ENCODE results near the gene RSAD2. TPM values are rescaled to one million over a fixed set of nuclear protein-coding genes. Genes with fewer than 3 reads are reported as not detected.

RSAD2 gene
- total RNA-seq, 4 donors from 2014 or later: 3.7 to 7.0 (median 5.8) TPM

GRCh38 chr2:6909431-6910385 lies 32.1 kb downstream of the RSAD2 start:
- WGBS: 78% methylated on average over 8 of the region's 8 CpGs
- no peak overlapping the region for H3K4me3 ChIP-seq
- DNase-seq (ENCODE audit: extremely low spot score): no peak
- no peak overlapping the region for H3K27ac ChIP-seq (replicated peaks in 1 of 4)
- no peaks in the 10 kb centered on the region for H3K36me3 ChIP-seq
- no peaks in the 10 kb centered on the region for H3K9me3 ChIP-seq
- H3K4me1 ChIP-seq: no peaks in the 10 kb centered on the region
- no peaks in the 10 kb centered on the region for H3K27me3 ChIP-seq
- intact Hi-C loops (cut with DNase I): no loop called here
- TF ChIP-seq POLR2AphosphoS5 (IDR thresholded peaks at IDR 0.05): no peak
- no peak for TF ChIP-seq POLR2A (IDR thresholded peaks at IDR 0.05; ENCODE audit: low read depth)
- no peak for TF ChIP-seq EP300 (IDR thresholded peaks at IDR 0.05)
- TF ChIP-seq, protein P1, sequence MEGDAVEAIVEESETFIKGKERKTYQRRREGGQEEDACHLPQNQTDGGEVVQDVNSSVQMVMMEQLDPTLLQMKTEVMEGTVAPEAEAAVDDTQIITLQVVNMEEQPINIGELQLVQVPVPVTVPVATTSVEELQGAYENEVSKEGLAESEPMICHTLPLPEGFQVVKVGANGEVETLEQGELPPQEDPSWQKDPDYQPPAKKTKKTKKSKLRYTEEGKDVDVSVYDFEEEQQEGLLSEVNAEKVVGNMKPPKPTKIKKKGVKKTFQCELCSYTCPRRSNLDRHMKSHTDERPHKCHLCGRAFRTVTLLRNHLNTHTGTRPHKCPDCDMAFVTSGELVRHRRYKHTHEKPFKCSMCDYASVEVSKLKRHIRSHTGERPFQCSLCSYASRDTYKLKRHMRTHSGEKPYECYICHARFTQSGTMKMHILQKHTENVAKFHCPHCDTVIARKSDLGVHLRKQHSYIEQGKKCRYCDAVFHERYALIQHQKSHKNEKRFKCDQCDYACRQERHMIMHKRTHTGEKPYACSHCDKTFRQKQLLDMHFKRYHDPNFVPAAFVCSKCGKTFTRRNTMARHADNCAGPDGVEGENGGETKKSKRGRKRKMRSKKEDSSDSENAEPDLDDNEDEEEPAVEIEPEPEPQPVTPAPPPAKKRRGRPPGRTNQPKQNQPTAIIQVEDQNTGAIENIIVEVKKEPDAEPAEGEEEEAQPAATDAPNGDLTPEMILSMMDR (IDR thresholded peaks at IDR 0.05): no peak

DNA sequence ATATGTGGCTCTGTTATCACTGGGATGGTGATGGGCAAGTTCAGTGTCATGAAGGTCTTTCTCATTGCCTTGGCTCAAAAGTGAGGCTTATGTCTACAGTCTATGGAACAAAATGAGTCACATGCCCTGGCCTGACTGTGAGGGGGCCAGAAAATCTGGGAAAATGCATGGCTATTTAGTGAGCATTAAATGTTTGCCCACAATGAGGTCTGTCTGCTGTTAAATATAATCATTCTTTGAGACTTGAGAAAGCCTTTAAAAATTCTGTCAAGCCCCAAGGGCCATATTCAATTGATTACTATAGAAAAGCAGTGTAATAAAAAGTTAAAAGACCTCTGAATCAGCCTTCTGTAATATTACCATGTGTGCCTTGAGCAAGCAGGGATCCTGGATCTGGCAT lies 34.1 kb downstream of the RSAD2 start:
- H3K36me3 ChIP-seq: no peaks in the 10 kb centered on the region
- intact Hi-C loops (cut with DNase I): no loop called here
- DNase-seq (ENCODE audit: extremely low spot score): no peak
- no peak for TF ChIP-seq EP300 (IDR thresholded peaks at IDR 0.05)
- no peak for TF ChIP-seq POLR2A (IDR thresholded peaks at IDR 0.05; ENCODE audit: low read depth)
- no peak for TF ChIP-seq POLR2AphosphoS5 (IDR thresholded peaks at IDR 0.05)
- TF ChIP-seq, protein P1 (IDR thresholded peaks at IDR 0.05): no peak
- H3K4me1 ChIP-seq: peaks cover under 1 to 1% (median under 1%) of the 10 kb centered on the region in 4 donors
- H3K9me3 ChIP-seq: no peaks in the 10 kb centered on the region
- H3K4me3 ChIP-seq: no peak overlapping the region
- no peak overlapping the region for H3K27ac ChIP-seq (replicated peaks in 1 of 4)
- no peaks in the 10 kb centered on the region for H3K27me3 ChIP-seq

DNA sequence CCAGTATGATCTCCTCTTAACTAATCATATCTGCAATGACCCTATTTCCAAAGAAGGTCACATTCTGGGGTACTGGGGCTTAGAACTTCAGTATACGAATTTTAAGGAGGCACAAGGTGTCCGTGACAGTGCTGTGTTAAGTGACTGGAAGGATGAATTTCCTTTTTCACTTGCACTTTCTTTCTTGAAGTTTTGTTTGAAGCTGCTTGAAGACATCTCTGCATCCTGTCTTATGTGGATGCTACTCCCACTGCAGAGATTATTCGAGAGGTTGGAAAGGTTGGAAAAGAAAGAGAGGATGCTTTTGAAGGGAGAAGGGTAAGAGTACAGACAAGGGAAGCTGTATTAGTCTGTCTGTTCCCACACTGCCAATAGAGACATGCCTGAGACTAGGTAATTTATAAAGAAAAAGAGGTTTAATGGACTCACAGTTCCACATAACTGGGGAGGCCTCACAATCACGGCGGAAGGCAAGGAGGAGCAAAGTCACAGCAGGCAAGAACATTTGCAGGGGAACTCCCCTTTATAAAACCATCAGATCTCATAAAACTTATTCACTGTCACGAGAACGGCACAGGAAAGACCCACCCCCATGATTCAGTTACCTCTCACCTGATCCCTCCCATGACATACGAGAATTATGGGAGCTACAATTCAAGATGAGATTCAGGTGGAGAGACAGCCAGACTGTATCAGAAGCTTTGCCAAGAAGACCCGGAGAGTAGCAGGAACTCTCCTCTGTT lies 36.0 kb downstream of the RSAD2 start:
- TF ChIP-seq, protein P1 (IDR thresholded peaks at IDR 0.05): no peak
- TF ChIP-seq POLR2AphosphoS5 (IDR thresholded peaks at IDR 0.05) (no peak), EP300 (IDR thresholded peaks at IDR 0.05) (no peak), POLR2A (IDR thresholded peaks at IDR 0.05; ENCODE audit: low read depth) (no peak)
- DNase-seq (ENCODE audit: extremely low spot score): no peak
- H3K4me3 ChIP-seq: no peak overlapping the region
- H3K36me3 ChIP-seq: no peaks in the 10 kb centered on the region
- no peaks in the 10 kb centered on the region for H3K27me3 ChIP-seq
- intact Hi-C loops (cut with DNase I): no loop called here
- H3K27ac ChIP-seq (replicated peaks in 1 of 4): no peak overlapping the region
- H3K4me1 ChIP-seq: peaks cover 6 to 12% (median 11%) of the 10 kb centered on the region in 4 donors
- 92% methylated on average over 9 of the region's 9 CpGs for WGBS
- H3K9me3 ChIP-seq: no peaks in the 10 kb centered on the region

GRCh38 chr2:6914828-6915227 lies 37.3 kb downstream of the RSAD2 start:
- TF ChIP-seq POLR2A (IDR thresholded peaks at IDR 0.05; ENCODE audit: low read depth) (no peak), EP300 (IDR thresholded peaks at IDR 0.05) (no peak), POLR2AphosphoS5 (IDR thresholded peaks at IDR 0.05) (no peak)
- TF ChIP-seq, protein P1 (IDR thresholded peaks at IDR 0.05): no peak

More at GRCh38 chr2:6914828-6915227, 37.3 kb downstream of the RSAD2 start:
- Histone ChIP-seq H3K27me3 (no peaks in the 10 kb centered on the region), H3K4me1 (peaks cover 17 to 22% (median 18%) of the 10 kb centered on the region in 4 donors), H3K4me3 (no peak overlapping the region), H3K9me3 (no peaks in the 10 kb centered on the region), H3K36me3 (no peaks in the 10 kb centered on the region), H3K27ac (replicated peaks in 1 of 4) (no peak overlapping the region)
- intact Hi-C loops (cut with DNase I): loop anchor here (5.0 kb wide), 2 partner anchors 92 to 127 kb away; no protein-coding TSS in a partner anchor
- WGBS: 97% methylated on average over 3 of the region's 3 CpGs
- DNase-seq (ENCODE audit: extremely low spot score): no peak

All from esophagus muscularis mucosa (tissue), 4 donors.